ENCODE results near the gene RHNO1. TPM values are rescaled to one million over a fixed set of nuclear protein-coding genes. Genes with fewer than 3 reads are reported as not detected.

Gene RHNO1
- polyA plus RNA-seq, 1 donor from 2014 or later, result 85.8 TPM

DNA sequence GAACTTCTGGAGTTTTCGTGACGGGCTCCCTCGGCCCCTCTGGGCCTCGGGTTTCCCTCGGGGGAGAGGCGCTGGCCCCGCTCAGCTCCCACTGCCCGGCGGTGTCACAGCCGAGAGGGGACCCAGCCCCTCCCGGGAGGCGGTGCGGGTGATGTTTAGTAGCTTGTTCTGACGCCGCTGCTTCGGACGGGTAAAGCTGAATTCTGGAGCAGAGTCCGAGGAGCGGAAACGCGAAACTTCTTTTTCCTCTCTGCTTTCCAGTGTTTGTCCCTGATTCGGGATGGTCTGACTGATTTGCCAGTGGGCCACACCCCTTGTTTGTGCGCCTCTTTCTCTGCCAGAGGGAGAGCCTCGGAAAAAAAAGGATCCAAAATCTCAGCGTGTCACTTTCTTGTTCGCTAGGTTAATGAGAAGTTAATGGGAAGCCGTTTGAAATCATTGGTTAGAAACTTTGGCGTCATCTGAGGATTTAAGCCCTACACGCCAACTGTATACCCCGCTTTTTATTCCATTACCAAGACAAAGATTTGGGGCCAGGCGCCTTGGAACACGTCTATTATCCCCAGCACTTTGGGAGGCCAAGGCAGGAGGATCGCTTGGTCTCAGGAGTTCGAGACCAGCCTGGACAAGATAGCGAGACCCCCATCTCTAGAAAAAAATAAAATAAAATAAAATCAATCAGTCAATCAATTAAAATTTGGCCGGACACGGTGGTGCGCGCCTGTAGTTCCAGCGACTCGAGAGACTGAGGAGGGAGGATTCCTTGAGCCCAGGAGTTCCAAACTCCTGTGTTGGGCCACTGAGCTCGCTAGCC is 14.4 kb downstream of the RHNO1 start:
- Histone ChIP-seq H2AFZ (ENCODE audit: low read depth, low read length) (peak overlapping the region; percentile 76), H3K9me2 (ENCODE audit: insufficient read depth, low read length) (no peaks in the 10 kb centered on the region), H3K4me3 (ENCODE audit: low read length) (peak overlapping the region; percentile 84), H3K27me3 (ENCODE audit: insufficient read depth, low read depth, low read length) (no peaks in the 10 kb centered on the region), H4K20me1 (ENCODE audit: insufficient read depth) (no peaks in the 10 kb centered on the region), H3K9me3 (ENCODE audit: low read length) (no peaks in the 10 kb centered on the region), H3K4me2 (ENCODE audit: low read length) (peak overlapping the region; percentile 11), H3F3A (ENCODE audit: insufficient read depth, low read length, poor library complexity, severe bottlenecking) (peaks cover 4% of the 10 kb centered on the region), H3K36me3 (ENCODE audit: insufficient read depth, low read length) (no peaks in the 10 kb centered on the region), H3K27ac (ENCODE audit: low read length) (peak overlapping the region; percentile 62), H3K9ac (ENCODE audit: low read length) (peak overlapping the region; percentile 76), H3K79me2 (replicated peaks; ENCODE audit: insufficient read depth, low read length) (peaks cover 11% of the 10 kb centered on the region)
- TF ChIP-seq, protein P1, sequence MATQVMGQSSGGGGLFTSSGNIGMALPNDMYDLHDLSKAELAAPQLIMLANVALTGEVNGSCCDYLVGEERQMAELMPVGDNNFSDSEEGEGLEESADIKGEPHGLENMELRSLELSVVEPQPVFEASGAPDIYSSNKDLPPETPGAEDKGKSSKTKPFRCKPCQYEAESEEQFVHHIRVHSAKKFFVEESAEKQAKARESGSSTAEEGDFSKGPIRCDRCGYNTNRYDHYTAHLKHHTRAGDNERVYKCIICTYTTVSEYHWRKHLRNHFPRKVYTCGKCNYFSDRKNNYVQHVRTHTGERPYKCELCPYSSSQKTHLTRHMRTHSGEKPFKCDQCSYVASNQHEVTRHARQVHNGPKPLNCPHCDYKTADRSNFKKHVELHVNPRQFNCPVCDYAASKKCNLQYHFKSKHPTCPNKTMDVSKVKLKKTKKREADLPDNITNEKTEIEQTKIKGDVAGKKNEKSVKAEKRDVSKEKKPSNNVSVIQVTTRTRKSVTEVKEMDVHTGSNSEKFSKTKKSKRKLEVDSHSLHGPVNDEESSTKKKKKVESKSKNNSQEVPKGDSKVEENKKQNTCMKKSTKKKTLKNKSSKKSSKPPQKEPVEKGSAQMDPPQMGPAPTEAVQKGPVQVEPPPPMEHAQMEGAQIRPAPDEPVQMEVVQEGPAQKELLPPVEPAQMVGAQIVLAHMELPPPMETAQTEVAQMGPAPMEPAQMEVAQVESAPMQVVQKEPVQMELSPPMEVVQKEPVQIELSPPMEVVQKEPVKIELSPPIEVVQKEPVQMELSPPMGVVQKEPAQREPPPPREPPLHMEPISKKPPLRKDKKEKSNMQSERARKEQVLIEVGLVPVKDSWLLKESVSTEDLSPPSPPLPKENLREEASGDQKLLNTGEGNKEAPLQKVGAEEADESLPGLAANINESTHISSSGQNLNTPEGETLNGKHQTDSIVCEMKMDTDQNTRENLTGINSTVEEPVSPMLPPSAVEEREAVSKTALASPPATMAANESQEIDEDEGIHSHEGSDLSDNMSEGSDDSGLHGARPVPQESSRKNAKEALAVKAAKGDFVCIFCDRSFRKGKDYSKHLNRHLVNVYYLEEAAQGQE (IDR thresholded peaks at IDR 0.05; ENCODE audit: borderline replicate concordance), result no peak
- TF ChIP-seq EP300 (conservative IDR thresholded peaks at IDR 0.05; ENCODE audit: poor library complexity, severe bottlenecking) (no peak), TAF1 (IDR thresholded peaks at IDR 0.05; ENCODE audit: low read depth) (no peak), RAD21 (conservative IDR thresholded peaks at IDR 0.05) (no peak), EZH2 (IDR thresholded peaks at IDR 0.05; ENCODE audit: borderline replicate concordance, insufficient read depth, low read length, poor library complexity, severe bottlenecking) (no peak), MXI1 (conservative IDR thresholded peaks at IDR 0.05; ENCODE audit: poor library complexity, severe bottlenecking) (no peak), POLR2AphosphoS5 (IDR thresholded peaks at IDR 0.05) (no peak), SMC3 (conservative IDR thresholded peaks at IDR 0.05; ENCODE audit: poor library complexity) (no peak)
- TF ChIP-seq, protein P2, sequence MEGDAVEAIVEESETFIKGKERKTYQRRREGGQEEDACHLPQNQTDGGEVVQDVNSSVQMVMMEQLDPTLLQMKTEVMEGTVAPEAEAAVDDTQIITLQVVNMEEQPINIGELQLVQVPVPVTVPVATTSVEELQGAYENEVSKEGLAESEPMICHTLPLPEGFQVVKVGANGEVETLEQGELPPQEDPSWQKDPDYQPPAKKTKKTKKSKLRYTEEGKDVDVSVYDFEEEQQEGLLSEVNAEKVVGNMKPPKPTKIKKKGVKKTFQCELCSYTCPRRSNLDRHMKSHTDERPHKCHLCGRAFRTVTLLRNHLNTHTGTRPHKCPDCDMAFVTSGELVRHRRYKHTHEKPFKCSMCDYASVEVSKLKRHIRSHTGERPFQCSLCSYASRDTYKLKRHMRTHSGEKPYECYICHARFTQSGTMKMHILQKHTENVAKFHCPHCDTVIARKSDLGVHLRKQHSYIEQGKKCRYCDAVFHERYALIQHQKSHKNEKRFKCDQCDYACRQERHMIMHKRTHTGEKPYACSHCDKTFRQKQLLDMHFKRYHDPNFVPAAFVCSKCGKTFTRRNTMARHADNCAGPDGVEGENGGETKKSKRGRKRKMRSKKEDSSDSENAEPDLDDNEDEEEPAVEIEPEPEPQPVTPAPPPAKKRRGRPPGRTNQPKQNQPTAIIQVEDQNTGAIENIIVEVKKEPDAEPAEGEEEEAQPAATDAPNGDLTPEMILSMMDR (IDR thresholded peaks at IDR 0.05; ENCODE audit: poor library complexity, severe bottlenecking), result no peak

DNA sequence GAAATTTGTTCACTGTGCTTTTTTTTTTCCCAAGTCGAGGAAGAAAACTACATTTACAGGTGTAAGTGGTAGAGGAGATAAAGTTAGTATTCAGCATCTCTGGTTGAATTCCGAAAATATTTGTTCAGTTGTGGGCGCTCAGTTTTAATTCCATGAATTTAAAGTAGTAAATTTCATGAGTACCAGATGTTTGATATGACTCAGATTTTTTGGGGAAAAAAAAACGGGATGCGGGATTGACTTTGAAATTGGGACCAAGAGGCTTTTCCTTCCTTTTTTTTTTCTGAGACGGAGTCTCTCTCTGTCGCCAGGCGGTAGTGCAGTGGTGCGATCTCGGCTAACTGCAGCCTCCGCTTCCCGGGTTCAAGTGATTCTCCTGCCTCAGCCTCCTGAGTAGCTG is 15.2 kb downstream of the RHNO1 start:
- H3K9me3 ChIP-seq (ENCODE audit: low read length), result no peaks in the 10 kb centered on the region
- no peaks in the 10 kb centered on the region for H3K36me3 ChIP-seq (ENCODE audit: insufficient read depth, low read length)
- H3K9ac ChIP-seq (ENCODE audit: low read length), result no peak overlapping the region
- H4K20me1 ChIP-seq (ENCODE audit: insufficient read depth), result no peaks in the 10 kb centered on the region
- H3K79me2 ChIP-seq (replicated peaks; ENCODE audit: insufficient read depth, low read length), result peaks cover 14% of the 10 kb centered on the region
- H3K9me2 ChIP-seq (ENCODE audit: insufficient read depth, low read length), result no peaks in the 10 kb centered on the region
- no peak overlapping the region for H3K4me3 ChIP-seq (ENCODE audit: low read length)
- TF ChIP-seq MXI1 (conservative IDR thresholded peaks at IDR 0.05; ENCODE audit: poor library complexity, severe bottlenecking), result no peak
- no peak for TF ChIP-seq TAF1 (IDR thresholded peaks at IDR 0.05; ENCODE audit: low read depth)
- TF ChIP-seq, protein P1 (IDR thresholded peaks at IDR 0.05; ENCODE audit: borderline replicate concordance), result no peak
- TF ChIP-seq SMC3 (conservative IDR thresholded peaks at IDR 0.05; ENCODE audit: poor library complexity), result no peak
- no peak for TF ChIP-seq EP300 (conservative IDR thresholded peaks at IDR 0.05; ENCODE audit: poor library complexity, severe bottlenecking)
- no peak for TF ChIP-seq POLR2AphosphoS5 (IDR thresholded peaks at IDR 0.05)
- TF ChIP-seq RAD21 (conservative IDR thresholded peaks at IDR 0.05), result no peak
- no peak for TF ChIP-seq EZH2 (IDR thresholded peaks at IDR 0.05; ENCODE audit: borderline replicate concordance, insufficient read depth, low read length, poor library complexity, severe bottlenecking)
- TF ChIP-seq, protein P2 (IDR thresholded peaks at IDR 0.05; ENCODE audit: poor library complexity, severe bottlenecking), result no peak
- H3K27ac ChIP-seq (ENCODE audit: low read length), result no peak overlapping the region
- no peak overlapping the region for H3K4me2 ChIP-seq (ENCODE audit: low read length)
- peaks cover 4% of the 10 kb centered on the region for H3F3A ChIP-seq (ENCODE audit: insufficient read depth, low read length, poor library complexity, severe bottlenecking)
- no peak overlapping the region for H2AFZ ChIP-seq (ENCODE audit: low read depth, low read length)
- H3K27me3 ChIP-seq (ENCODE audit: insufficient read depth, low read depth, low read length), result no peaks in the 10 kb centered on the region
